Suprapubic skin (tissue), 4 donors: ENCODE data around the gene ACADL. TPM values are rescaled to one million over a fixed set of nuclear protein-coding genes. Genes with fewer than 3 reads are reported as not detected.

Experiments
- DNase-seq, 2 donors: peaks; one replicate each; pipeline ENCODE4 v3.0.0-alpha.2; 2019; ENCODE audit warnings: low spot score in 2 of 2
- H3K27ac ChIP-seq: fragments of 200-600 bp; sonication (generic); one replicate; pipeline ENCODE4 v1.5.1; 2019
- H3K27me3 ChIP-seq: fragments of 200-600 bp; sonication (generic); one replicate; pipeline ENCODE4 v1.5.1; 2019
- H3K36me3 ChIP-seq: fragments of 200-600 bp; sonication (generic); one replicate; pipeline ENCODE4 v1.5.1; 2019
- H3K4me1 ChIP-seq: fragments of 200-600 bp; sonication (generic); one replicate; pipeline ENCODE4 v1.5.1; 2019
- H3K4me3 ChIP-seq: fragments of 200-600 bp; sonication (generic); one replicate; pipeline ENCODE4 v1.5.1; 2019; ENCODE audit warnings: mild to moderate bottlenecking
- H3K9me3 ChIP-seq: fragments of 200-600 bp; sonication (generic); one replicate; pipeline ENCODE4 v1.5.1; 2019
- CTCF ChIP-seq, 2 donors: fragments of 200-600 bp in 1 of 2; fragments of 450-650 bp in 1 of 2; sonication (generic) in 1 of 2; IDR thresholded peaks; one replicate each; pipeline ENCODE4 v1.5.1; 2016 to 2019; ENCODE audit warnings: antibody characterized with exemption in 2 of 2, mild to moderate bottlenecking in 1 of 2, moderate library complexity in 1 of 2
- EP300 ChIP-seq: sonication (generic); formaldehyde crosslinking; IDR thresholded peaks from one replicate; pipeline ENCODE4 v1.6.1; 2017; ENCODE audit warnings: antibody characterized with exemption
- POLR2A ChIP-seq, 2 donors: fragments of 450-650 bp; IDR thresholded peaks; one replicate each; pipeline ENCODE4 v1.6.1; 2017; ENCODE audit warnings: antibody characterized with exemption in 2 of 2, mild to moderate bottlenecking in 2 of 2, moderate library complexity in 2 of 2
- POLR2AphosphoS5 ChIP-seq, 3 donors: sonication (generic); formaldehyde crosslinking; IDR thresholded peaks; one replicate each; pipeline ENCODE4 v1.6.1; 2017; ENCODE audit warnings: antibody characterized with exemption in 3 of 3
- WGBS: methylation state at CpG from one replicate; pipeline ENCODE4 v1.1.5; 2018; 5-methylcytosine and 5-hydroxymethylcytosine counted together
- total RNA-seq, 4 donors: library from RNA; depleted of rRNA; stranded (reverse); fragments of >200 nt; gene quantifications; one replicate each; pipeline ENCODE4 v1.1.0, GENCODE V29; 2016

ACADL gene
- total RNA-seq, 4 donors from 2014 or later: 1.5 to 9.8 (median 6.4) TPM

DNA sequence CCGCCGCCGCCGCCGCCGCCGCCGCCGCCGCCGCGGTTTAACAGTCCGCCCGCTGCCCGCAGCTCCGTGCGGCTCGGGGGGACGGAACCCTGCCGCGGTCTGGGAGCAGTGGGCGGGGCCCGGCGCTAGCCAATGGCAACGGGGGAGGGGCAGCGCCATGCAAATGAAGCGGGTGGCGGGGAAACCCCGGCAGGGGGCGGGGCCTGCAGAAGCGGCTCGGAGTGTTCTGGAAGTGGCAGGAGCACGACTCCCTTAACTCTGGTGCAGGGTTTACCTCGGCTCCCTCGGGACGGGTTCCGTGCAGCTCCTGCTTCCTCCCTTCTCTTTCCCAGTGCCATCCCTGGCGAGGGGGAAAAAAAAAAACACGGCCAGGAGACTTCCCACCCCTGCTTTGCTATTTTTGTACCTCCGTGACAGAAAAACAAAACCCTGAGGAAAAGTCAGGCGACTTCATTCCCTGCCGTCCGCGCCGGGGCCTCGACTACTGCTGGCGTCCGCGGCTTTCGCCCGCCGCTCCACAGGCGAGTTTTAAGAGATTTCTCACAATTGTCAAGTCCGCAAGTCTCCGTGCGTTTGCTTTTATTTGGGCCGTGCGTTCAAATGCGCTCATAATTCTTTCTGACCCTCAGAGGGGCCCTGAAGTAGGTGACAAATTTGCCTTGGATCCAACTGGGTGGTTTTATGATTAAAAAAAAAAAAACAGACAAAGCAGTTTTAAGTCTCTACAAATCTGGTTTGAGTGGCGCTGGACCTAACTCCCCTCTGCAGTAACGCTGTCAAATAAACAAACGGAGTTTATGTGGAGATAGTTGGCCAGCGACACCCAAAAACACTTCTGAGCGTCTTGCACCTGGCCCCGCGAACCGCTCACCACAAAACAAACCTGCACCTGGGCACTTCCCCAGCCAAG lies 53.7 kb downstream of the ACADL start, which contains the start of gene KANSL1L:
Gene KANSL1L, minus strand, starts transcription at position 101 of the 910 bp plus-strand sequence. CDS start 16,827 bp downstream, outside the sequence.
- Histone ChIP-seq H3K4me3 (peak within 1 kb of the TSS; percentile 86), H3K27ac (peak within 1 kb of the TSS; percentile 98), H3K4me1 (peaks cover 35% of the 10 kb centered on the region), H3K36me3 (no peaks in the 10 kb centered on the region), H3K9me3 (no peaks in the 10 kb centered on the region), H3K27me3 (no peaks in the 10 kb centered on the region)
- WGBS: under 1% methylated on average over 50 of the region's 67 CpGs
- DNase-seq: peak; percentile 99 to 100
- peak in 1 of 2 donors; percentile 74 for TF ChIP-seq POLR2A (IDR thresholded peaks at IDR 0.05)
- no peak for TF ChIP-seq EP300
- TF ChIP-seq POLR2AphosphoS5 (IDR thresholded peaks at IDR 0.05): peak in 1 of 3 donors; percentile 20

- peak; percentile 97 to 98 for DNase-seq
- H3K27ac ChIP-seq: peak overlapping the region; percentile 98
- no peaks in the 10 kb centered on the region for H3K9me3 ChIP-seq
- TF ChIP-seq POLR2A (IDR thresholded peaks at IDR 0.05) (peak in 1 of 2 donors; percentile 50), CTCF (IDR thresholded peaks at IDR 0.05) (no peak), POLR2AphosphoS5 (IDR thresholded peaks at IDR 0.05) (peak in 2 of 3 donors; percentile 23 to 30), EP300 (no peak)
- H3K27me3 ChIP-seq: no peaks in the 10 kb centered on the region
- under 1% methylated on average over 13 of the region's 64 CpGs for WGBS
- peak overlapping the region; percentile 86 for H3K4me3 ChIP-seq
- H3K4me1 ChIP-seq: peaks cover 41% of the 10 kb centered on the region
- H3K36me3 ChIP-seq: no peaks in the 10 kb centered on the region
Measured at GRCh38 chr2:210170446-210171303, 54.6 kb downstream of the ACADL start.

DNA sequence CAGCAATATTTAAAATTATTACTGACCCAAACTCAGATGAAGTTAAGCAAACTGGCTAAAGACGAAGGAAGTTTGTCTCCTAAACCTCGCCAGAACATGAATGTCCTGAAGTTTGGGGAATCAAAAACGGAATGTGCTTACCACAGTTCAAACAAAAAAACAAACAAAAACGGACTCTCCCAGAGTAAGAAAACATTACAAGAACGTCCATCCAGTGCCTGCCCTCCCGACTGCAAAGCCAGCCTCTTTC lies 55.1 kb downstream of the ACADL start:
- DNase-seq: no peak
- no peaks in the 10 kb centered on the region for H3K9me3 ChIP-seq
- no peaks in the 10 kb centered on the region for H3K36me3 ChIP-seq
- under 1% methylated on average over 6 of the region's 6 CpGs for WGBS
- H3K4me3 ChIP-seq: peak overlapping the region; percentile 86
- H3K4me1 ChIP-seq: peaks cover 41% of the 10 kb centered on the region
- H3K27me3 ChIP-seq: no peaks in the 10 kb centered on the region
- TF ChIP-seq POLR2A (IDR thresholded peaks at IDR 0.05) (no peak), POLR2AphosphoS5 (IDR thresholded peaks at IDR 0.05) (no peak), EP300 (no peak), CTCF (IDR thresholded peaks at IDR 0.05) (no peak)
- H3K27ac ChIP-seq: peak overlapping the region; percentile 98

- Histone ChIP-seq H3K4me3 (peak overlapping the region; percentile 86), H3K36me3 (no peaks in the 10 kb centered on the region), H3K9me3 (no peaks in the 10 kb centered on the region), H3K27me3 (no peaks in the 10 kb centered on the region), H3K4me1 (peaks cover 41% of the 10 kb centered on the region), H3K27ac (peak overlapping the region; percentile 98)
- DNase-seq: no peak
- WGBS: 14% methylated on average over 6 of the region's 6 CpGs
- TF ChIP-seq POLR2AphosphoS5 (IDR thresholded peaks at IDR 0.05) (no peak), CTCF (IDR thresholded peaks at IDR 0.05) (no peak), POLR2A (IDR thresholded peaks at IDR 0.05) (peak in 1 of 2 donors; percentile 15)
Measured at GRCh38 chr2:210169516-210170195, 55.6 kb downstream of the ACADL start.

DNA sequence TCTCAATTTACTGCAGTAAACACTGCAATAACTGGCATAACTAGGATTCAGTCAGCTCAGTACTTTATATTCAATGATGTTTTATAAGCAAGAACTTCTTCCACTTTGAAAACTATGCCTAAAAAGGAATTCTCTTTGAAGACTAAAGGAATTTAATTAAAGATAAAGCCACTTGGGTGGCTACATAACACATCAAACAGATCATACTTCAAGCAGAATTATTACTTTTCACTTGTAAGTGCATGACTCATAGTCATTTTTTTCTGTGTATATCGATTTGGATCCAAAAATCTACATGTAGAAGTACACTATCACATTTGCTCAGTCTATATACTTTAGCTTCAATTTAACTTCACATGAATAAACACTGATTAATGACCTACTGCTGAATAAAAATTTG lies 58.0 kb downstream of the ACADL start:
- H3K9me3 ChIP-seq: no peaks in the 10 kb centered on the region
- WGBS: 11% methylated on average over 1 of the region's 1 CpG
- no peak for DNase-seq

More for the DNA sequence above, 58.0 kb downstream of the ACADL start:
- Histone ChIP-seq H3K27ac (peak overlapping the region; percentile 98), H3K36me3 (no peaks in the 10 kb centered on the region), H3K4me3 (no peak overlapping the region), H3K27me3 (no peaks in the 10 kb centered on the region), H3K4me1 (peaks cover 35% of the 10 kb centered on the region)
- no peak for TF ChIP-seq POLR2A (IDR thresholded peaks at IDR 0.05)
- no peak for TF ChIP-seq CTCF (IDR thresholded peaks at IDR 0.05)
- TF ChIP-seq POLR2AphosphoS5 (IDR thresholded peaks at IDR 0.05): no peak
- no peak for TF ChIP-seq EP300
